HAP-1 (cell line): ENCODE results near the gene RNF114.

Experiments
- DNase-seq, 2 experiments: peaks; one replicate each; pipeline ENCODE4 v3.0.0-alpha.2; 2016 to 2020; ENCODE audit warnings: low spot score in 2 of 2
- H3K27me3 ChIP-seq: fragments of 250-450 bp; sonication (Bioruptor Pico); 2 replicates; pipeline ENCODE4 v1.5.1; 2020; ENCODE audit warnings: low read depth, mild to moderate bottlenecking, moderate library complexity
- H3K36me3 ChIP-seq: fragments of 250-450 bp; sonication (Bioruptor Pico); replicated peaks from 2 replicates; pipeline ENCODE4 v1.5.1; 2020; ENCODE audit warnings: mild to moderate bottlenecking
- H3K4me1 ChIP-seq: fragments of 250-450 bp; sonication (Bioruptor Pico); 2 replicates; pipeline ENCODE4 v1.5.1; 2020; ENCODE audit warnings: mild to moderate bottlenecking
- H3K4me3 ChIP-seq: fragments of 250-450 bp; sonication (Bioruptor Pico); 2 replicates; pipeline ENCODE4 v1.5.1; 2020; ENCODE audit warnings: mild to moderate bottlenecking, moderate library complexity
- H3K9me3 ChIP-seq: fragments of 250-450 bp; sonication (Bioruptor Pico); 2 replicates; pipeline ENCODE4 v1.5.1; 2020; ENCODE audit warnings: mild to moderate bottlenecking, moderate library complexity
- in situ Hi-C: fragments of 300-500 bp; cut with MboI; formaldehyde crosslinking; loops from 3 replicates; pipeline ENCODE4 v1.14.3; 2020; ENCODE audit warnings: low sequenced_read_pairs, inconsistent platforms, mixed read lengths

Gene RNF114, protein sequence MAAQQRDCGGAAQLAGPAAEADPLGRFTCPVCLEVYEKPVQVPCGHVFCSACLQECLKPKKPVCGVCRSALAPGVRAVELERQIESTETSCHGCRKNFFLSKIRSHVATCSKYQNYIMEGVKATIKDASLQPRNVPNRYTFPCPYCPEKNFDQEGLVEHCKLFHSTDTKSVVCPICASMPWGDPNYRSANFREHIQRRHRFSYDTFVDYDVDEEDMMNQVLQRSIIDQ

DNA sequence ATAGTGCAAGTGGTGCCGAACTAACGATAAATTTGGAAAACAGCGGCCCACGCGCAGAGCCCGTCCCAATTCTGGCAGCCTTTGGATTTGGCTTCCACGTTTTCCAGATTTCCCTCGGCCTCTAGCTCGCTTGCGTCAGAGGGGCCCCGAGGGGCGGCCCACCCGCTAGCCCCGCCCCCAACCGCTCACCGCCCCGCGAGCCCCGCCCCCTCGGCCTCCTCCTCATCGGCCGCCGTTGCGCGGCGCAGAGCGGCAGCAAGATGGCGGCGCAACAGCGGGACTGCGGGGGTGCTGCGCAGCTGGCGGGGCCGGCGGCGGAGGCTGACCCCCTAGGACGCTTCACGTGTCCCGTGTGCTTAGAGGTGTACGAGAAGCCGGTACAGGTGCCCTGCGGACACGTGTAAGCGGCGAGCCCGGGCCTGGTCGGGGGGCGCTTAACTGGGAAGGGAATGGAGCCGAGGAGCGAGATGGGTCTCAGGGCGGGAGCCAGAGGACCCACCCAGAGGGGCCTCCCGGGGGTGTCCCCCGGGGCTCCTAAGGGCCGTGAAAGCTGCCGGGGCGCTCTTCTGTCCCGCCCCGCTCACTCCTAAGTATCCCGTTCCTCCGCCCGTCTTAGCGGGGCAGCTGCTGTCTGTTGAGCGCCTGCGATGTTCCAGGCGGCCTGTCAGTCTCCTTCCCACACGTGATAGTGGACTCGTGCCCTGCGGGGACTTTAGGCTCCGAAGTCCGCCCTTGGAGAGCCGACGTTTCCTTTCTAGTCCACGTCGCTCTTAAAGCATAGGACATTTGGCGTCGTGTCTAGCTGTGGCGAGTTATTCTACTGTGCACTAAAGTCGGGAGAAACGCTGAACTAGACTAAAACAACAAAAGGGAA, at the start of gene RNF114:
Gene RNF114 (plus strand): TSS at position 245 of the 874 bp plus-strand sequence. CDS start 16 bp downstream, at position 261.
- Histone ChIP-seq H3K27me3 (no peaks in the 10 kb centered on the region), H3K4me1 (peaks cover 17% of the 10 kb centered on the region), H3K9me3 (no peaks in the 10 kb centered on the region), H3K36me3 (peaks cover 22% of the 10 kb centered on the region), H3K4me3 (peak within 1 kb of the TSS; percentile 98)
- in situ Hi-C loops: no loop called here
- DNase-seq: peak; percentile 86 to 93

DNA sequence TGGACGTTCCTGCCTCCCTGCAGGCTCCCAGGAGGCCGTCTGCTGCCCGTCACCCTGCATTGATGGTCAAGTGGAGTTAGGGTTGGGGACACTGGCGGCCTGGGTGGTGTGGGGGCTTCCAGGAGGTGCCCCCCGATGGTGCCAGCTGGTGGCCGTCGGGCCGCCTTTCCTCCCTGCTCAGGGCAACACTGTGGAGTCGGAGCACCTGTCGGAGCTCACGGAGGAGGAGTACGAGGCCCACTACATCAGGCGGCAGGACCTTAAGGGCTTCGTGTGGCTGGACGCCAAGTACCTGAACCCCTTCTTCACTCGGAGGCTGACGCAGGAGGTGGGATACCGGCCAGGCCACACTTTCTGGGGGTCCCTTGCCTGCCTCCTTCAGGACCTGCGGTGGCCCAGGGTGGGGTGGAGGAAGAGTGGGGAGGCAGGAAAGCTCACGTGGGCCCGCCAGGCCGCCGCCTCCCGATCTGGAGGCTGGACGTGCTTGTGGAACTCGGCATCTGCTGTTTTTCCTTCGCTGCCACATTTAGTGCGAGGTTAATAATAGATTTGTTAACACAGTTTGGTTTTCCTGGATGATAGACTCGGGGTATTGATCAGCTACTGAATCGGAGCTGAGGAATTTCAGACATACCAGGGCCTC, 49.5 kb upstream of the RNF114 start:
- no peaks in the 10 kb centered on the region for H3K27me3 ChIP-seq
- H3K36me3 ChIP-seq: peaks cover 22% of the 10 kb centered on the region
- H3K4me1 ChIP-seq: peaks cover 2% of the 10 kb centered on the region; the same call in 1 of the 2 replicates
- no peak for DNase-seq
- no peak overlapping the region for H3K4me3 ChIP-seq
- no peaks in the 10 kb centered on the region for H3K9me3 ChIP-seq
- in situ Hi-C loops: loop anchor here (5.0 to 10.0 kb wide), 2 partner anchors 279 to 342 kb away; no protein-coding TSS in a partner anchor

- Histone ChIP-seq H3K36me3 (peaks cover 22% of the 10 kb centered on the region), H3K4me1 (peaks cover 2% of the 10 kb centered on the region; the same call in 1 of the 2 replicates), H3K27me3 (no peaks in the 10 kb centered on the region), H3K9me3 (no peaks in the 10 kb centered on the region), H3K4me3 (no peak overlapping the region)
- no peak for DNase-seq
- in situ Hi-C loops: loop anchor here (5.0 to 10.0 kb wide), 2 partner anchors 280 to 343 kb away; no protein-coding TSS in a partner anchor
These were observed 48.7 kb upstream of the RNF114 start for GRCh38 chr20:49887251-49888211.

- H3K27me3 ChIP-seq: no peaks in the 10 kb centered on the region
- H3K36me3 ChIP-seq: peaks cover 19% of the 10 kb centered on the region
- no peak overlapping the region for H3K4me3 ChIP-seq
- peaks cover 2% of the 10 kb centered on the region; the same call in 1 of the 2 replicates for H3K4me1 ChIP-seq
- no peaks in the 10 kb centered on the region for H3K9me3 ChIP-seq
- in situ Hi-C loops: loop anchor here (5.0 to 10.0 kb wide), 2 partner anchors 281 to 344 kb away; no protein-coding TSS in a partner anchor
- DNase-seq: peak; percentile 71 to 84
These were observed 47.8 kb upstream of the RNF114 start for GRCh38 chr20:49888212-49889000.

- no peak overlapping the region for H3K4me3 ChIP-seq
- H3K9me3 ChIP-seq: no peaks in the 10 kb centered on the region
- no peak for DNase-seq
- no peaks in the 10 kb centered on the region for H3K27me3 ChIP-seq
- H3K36me3 ChIP-seq: peaks cover 13% of the 10 kb centered on the region
- in situ Hi-C loops: loop anchor here (5.0 to 10.0 kb wide), 2 partner anchors 282 to 344 kb away; no protein-coding TSS in a partner anchor
- peaks cover 2% of the 10 kb centered on the region; the same call in 1 of the 2 replicates for H3K4me1 ChIP-seq
These were observed 46.9 kb upstream of the RNF114 start for GRCh38 chr20:49889001-49889934.

DNA sequence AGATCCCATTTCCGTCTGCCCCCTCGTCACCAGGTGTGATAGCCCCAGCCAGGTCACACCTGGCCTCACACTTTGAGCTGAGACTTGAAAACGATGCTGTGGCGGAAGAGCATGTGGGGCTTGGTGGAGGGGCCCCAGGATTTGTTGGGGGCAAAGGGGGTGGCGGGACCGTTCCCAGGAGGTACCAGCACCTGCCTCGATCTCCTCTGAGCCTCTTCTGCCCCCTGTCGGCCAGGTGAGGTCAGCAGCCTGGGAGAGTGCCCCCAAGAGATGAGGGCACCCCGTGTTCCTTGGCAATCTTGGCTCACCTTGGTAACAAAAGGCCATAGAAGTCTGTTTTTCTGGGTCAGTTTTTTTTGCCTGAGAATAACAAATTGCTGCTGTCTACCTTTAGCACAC, 46.3 kb upstream of the RNF114 start:
- no peaks in the 10 kb centered on the region for H3K27me3 ChIP-seq
- H3K9me3 ChIP-seq: no peaks in the 10 kb centered on the region
- H3K4me3 ChIP-seq: no peak overlapping the region
- in situ Hi-C loops: loop anchor here (5.0 to 10.0 kb wide), 2 partner anchors 283 to 345 kb away; no protein-coding TSS in a partner anchor
- H3K36me3 ChIP-seq: peaks cover 11% of the 10 kb centered on the region
- DNase-seq: no peak
- H3K4me1 ChIP-seq: peaks cover 2% of the 10 kb centered on the region; the same call in 1 of the 2 replicates

- peaks cover 2% of the 10 kb centered on the region; the same call in 1 of the 2 replicates for H3K4me1 ChIP-seq
- in situ Hi-C loops: no loop called here
- H3K27me3 ChIP-seq: no peaks in the 10 kb centered on the region
- no peaks in the 10 kb centered on the region for H3K9me3 ChIP-seq
- no peak for DNase-seq
- H3K36me3 ChIP-seq: peaks cover 11% of the 10 kb centered on the region
- H3K4me3 ChIP-seq: no peak overlapping the region
These were observed 45.5 kb upstream of the RNF114 start for GRCh38 chr20:49890471-49891361.

GRCh38 chr20:49891476-49892110, 44.6 kb upstream of the RNF114 start:
- H3K9me3 ChIP-seq: no peaks in the 10 kb centered on the region
- H3K4me3 ChIP-seq: no peak overlapping the region
- H3K36me3 ChIP-seq: peaks cover 11% of the 10 kb centered on the region
- H3K27me3 ChIP-seq: no peaks in the 10 kb centered on the region
- peaks cover 2% of the 10 kb centered on the region; the same call in 1 of the 2 replicates for H3K4me1 ChIP-seq
- in situ Hi-C loops: no loop called here
- no peak for DNase-seq

DNA sequence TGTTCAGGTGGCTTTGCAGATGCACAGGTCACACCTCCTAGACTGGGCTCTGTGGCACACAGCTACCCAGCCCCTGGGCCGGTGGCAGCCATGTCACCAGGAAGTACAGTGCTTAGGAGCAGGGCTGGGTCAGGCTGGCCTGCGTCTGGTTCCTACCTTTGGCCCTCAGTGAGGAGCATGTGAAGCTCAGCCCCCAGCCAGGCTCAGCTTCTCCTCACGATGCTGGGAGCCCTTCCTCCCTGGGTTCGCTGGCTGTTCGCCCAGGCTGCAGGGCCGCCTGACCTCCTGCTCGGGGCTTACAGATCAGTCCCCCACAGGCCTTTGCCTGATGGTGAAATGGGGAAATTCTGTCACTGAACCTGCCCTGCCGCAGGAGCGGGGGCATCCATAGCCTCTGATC, 43.9 kb upstream of the RNF114 start:
- no peaks in the 10 kb centered on the region for H3K27me3 ChIP-seq
- no peak overlapping the region for H3K4me3 ChIP-seq
- H3K9me3 ChIP-seq: no peaks in the 10 kb centered on the region
- no peak for DNase-seq
- in situ Hi-C loops: no loop called here
- H3K4me1 ChIP-seq: peaks cover 2% of the 10 kb centered on the region; the same call in 1 of the 2 replicates
- peaks cover 11% of the 10 kb centered on the region for H3K36me3 ChIP-seq

DNA sequence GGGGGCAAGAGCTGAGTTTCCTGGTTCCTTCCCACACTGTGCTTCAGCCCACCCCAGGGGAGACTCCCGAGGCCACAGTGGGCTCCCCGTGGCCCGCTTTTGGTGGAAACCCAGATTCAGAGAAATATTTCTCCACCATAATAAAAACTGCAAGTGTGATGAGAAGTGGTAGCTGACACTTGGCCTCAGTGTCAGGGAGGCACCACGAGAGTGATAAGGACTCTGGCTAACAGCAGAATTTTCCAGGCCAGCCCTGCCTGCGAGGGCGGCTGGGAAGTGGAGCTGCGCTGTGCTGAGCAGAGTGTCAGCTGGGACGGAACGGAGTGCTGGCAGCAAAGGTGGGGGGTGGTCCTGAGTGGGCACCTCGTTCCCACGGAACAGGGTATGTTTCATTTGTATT, 43.4 kb upstream of the RNF114 start:
- DNase-seq: no peak
- Histone ChIP-seq H3K9me3 (no peaks in the 10 kb centered on the region), H3K27me3 (no peaks in the 10 kb centered on the region), H3K4me1 (peaks cover 2% of the 10 kb centered on the region; the same call in 1 of the 2 replicates), H3K36me3 (peaks cover 9% of the 10 kb centered on the region), H3K4me3 (no peak overlapping the region)
- in situ Hi-C loops: no loop called here
